Neuron (in vitro differentiated cells): Measurements from ENCODE around the gene LRRC41.
A peak's percentile ranks its signal among the peaks of the same experiment; 100 is the strongest.
"Not testable (repeated sequence)": the region's sequence is repeated elsewhere in the genome, so short reads cannot be mapped to it uniquely, and the experiment has no call there.

Experiments
- H2AFZ ChIP-seq: one replicate; pipeline ENCODE4 v1.6.1; 2013; ENCODE audit warnings: low read depth, mild to moderate bottlenecking, inconsistent platforms, low read length, moderate library complexity
- H3K27me3 ChIP-seq: one replicate; pipeline ENCODE4 v1.6.1; 2013; ENCODE audit warnings: low read length; ENCODE audit not compliant: insufficient read depth
- H3K36me3 ChIP-seq: one replicate; pipeline ENCODE4 v1.6.1; 2013; ENCODE audit warnings: low read length; ENCODE audit not compliant: insufficient read depth
- H3K4me1 ChIP-seq: one replicate; pipeline ENCODE4 v1.6.1; 2013; ENCODE audit warnings: low read length; ENCODE audit not compliant: insufficient read depth
- H3K4me3 ChIP-seq: 2 replicates; pipeline ENCODE4 v1.5.1; 2013; ENCODE audit warnings: mild to moderate bottlenecking, low read length, moderate library complexity
- H3K9me3 ChIP-seq: one replicate; pipeline ENCODE4 v1.6.1; 2013; ENCODE audit warnings: low read length

Gene LRRC41

GRCh38 chr1:46263146-46263545 is 40.3 kb downstream of the LRRC41 start:
- H3K9me3 ChIP-seq = no peaks in the 10 kb centered on the region
- H2AFZ ChIP-seq = no peak overlapping the region
- H3K4me1 ChIP-seq = no peaks in the 10 kb centered on the region
- peaks cover 93% of the 10 kb centered on the region for H3K36me3 ChIP-seq
- no peak overlapping the region for H3K4me3 ChIP-seq
- no peaks in the 10 kb centered on the region for H3K27me3 ChIP-seq

GRCh38 chr1:46262508-46262907 is 40.9 kb downstream of the LRRC41 start:
- Histone ChIP-seq H2AFZ (no peak overlapping the region), H3K27me3 (no peaks in the 10 kb centered on the region), H3K4me3 (no peak overlapping the region), H3K36me3 (peaks cover 91% of the 10 kb centered on the region), H3K4me1 (no peaks in the 10 kb centered on the region), H3K9me3 (no peaks in the 10 kb centered on the region)

GRCh38 chr1:46256523-46256922 is 46.9 kb downstream of the LRRC41 start:
- no peaks in the 10 kb centered on the region for H3K27me3 ChIP-seq
- peaks cover 73% of the 10 kb centered on the region for H3K36me3 ChIP-seq
- H3K4me1 ChIP-seq = no peaks in the 10 kb centered on the region
- H2AFZ ChIP-seq = no peak overlapping the region
- no peaks in the 10 kb centered on the region for H3K9me3 ChIP-seq
- no peak overlapping the region for H3K4me3 ChIP-seq

DNA sequence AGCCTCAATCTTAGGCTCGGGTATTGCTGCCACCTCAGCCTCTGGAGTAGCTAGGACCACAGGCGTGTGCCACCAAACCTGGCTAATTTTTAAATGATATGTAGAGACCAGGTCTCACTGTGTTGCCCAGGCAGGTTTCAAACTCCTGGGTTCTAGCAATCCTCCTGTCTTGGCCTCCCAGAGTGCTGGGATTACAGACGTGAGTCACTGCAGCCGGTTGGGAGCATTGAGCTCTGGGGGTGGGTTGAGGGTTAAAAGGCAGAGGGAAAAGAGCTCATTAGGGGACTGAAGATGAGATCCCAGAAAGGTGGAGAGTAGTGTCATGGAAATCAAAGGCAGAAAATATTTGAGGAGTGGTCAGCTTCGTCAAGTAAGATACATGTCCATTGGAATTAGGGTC is 48.7 kb downstream of the LRRC41 start:
- Histone ChIP-seq H3K27me3 (no peaks in the 10 kb centered on the region), H2AFZ (no peak overlapping the region), H3K9me3 (no peaks in the 10 kb centered on the region), H3K36me3 (peaks cover 67% of the 10 kb centered on the region), H3K4me1 (no peaks in the 10 kb centered on the region), H3K4me3 (no peak overlapping the region)

DNA sequence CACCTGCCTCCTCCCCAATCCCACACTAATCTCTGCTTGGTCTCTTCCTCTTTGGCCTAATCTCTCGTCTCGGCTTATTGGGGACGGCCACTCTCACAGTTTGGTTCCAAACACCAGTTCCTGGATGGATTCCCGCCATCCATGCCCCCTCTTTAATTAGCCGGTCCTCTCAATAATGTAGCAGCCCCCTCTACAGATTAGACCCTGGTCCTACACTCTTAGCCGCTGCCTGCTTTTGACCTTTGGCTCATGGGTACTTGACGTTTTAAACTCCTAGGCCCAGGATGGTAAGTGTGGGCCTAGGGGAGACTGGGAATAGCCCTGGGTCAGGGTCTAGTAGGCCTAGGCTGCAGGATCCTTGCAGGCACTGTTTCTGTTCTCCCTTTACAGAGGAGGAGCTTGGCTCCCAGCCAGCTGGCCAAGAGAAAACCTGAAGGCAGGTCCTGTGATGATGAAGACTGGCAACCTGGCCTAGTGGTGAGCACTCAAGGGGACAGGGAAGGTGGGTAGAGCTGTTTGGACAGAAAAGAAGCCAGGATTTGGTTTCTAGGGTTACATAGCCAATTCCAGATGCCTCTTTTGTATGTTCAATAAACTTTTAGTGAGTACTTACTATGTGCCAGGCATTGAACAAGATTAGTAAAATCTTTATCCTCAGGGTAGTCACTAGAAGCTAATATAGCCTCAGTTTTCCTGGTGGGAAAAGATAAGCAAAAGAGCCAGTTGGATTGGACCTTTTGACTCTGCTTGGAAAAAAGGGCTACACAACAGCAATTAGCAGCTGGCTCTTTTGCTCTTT is 55.1 kb downstream of the LRRC41 start:
- peak overlapping the region; percentile 66 for H3K4me3 ChIP-seq
- peaks cover 21% of the 10 kb centered on the region for H3K4me1 ChIP-seq
- H3K9me3 ChIP-seq = no peaks in the 10 kb centered on the region
- no peak overlapping the region for H2AFZ ChIP-seq
- peaks cover 32% of the 10 kb centered on the region for H3K36me3 ChIP-seq
- H3K27me3 ChIP-seq = no peaks in the 10 kb centered on the region

- peak within 1 kb of the TSS; percentile 95 for H2AFZ ChIP-seq
- H3K4me3 ChIP-seq = peak within 1 kb of the TSS; percentile 86
- H3K9me3 ChIP-seq = peaks cover 3% of the 10 kb centered on the region
- H3K4me1 ChIP-seq = peaks cover 21% of the 10 kb centered on the region
- H3K27me3 ChIP-seq = no peaks in the 10 kb centered on the region
- H3K36me3 ChIP-seq = peaks cover 27% of the 10 kb centered on the region
These were observed 55.8 kb downstream of the LRRC41 start, which contains the start of gene RAD54L for GRCh38 chr1:46247436-46248121. RAD54L (plus strand) TSS chr1:46247763; CDS start chr1:46248406, 643 bp downstream.

GRCh38 chr1:46246548-46247435 is 56.6 kb downstream of the LRRC41 start:
- H3K4me3 ChIP-seq = peak overlapping the region; percentile 86
- peaks cover 3% of the 10 kb centered on the region for H3K9me3 ChIP-seq
- H3K4me1 ChIP-seq = peaks cover 21% of the 10 kb centered on the region
- peaks cover 20% of the 10 kb centered on the region for H3K36me3 ChIP-seq
- H2AFZ ChIP-seq = peak overlapping the region; percentile 95
- no peaks in the 10 kb centered on the region for H3K27me3 ChIP-seq

- peaks cover 21% of the 10 kb centered on the region for H3K4me1 ChIP-seq
- H3K9me3 ChIP-seq, H3K27me3 ChIP-seq, H3K4me3 ChIP-seq: not testable (repeated sequence)
- peak overlapping the region; percentile 95 for H2AFZ ChIP-seq
- peaks cover 14% of the 10 kb centered on the region for H3K36me3 ChIP-seq
These were observed 57.3 kb downstream of the LRRC41 start for GRCh38 chr1:46246136-46246535.

GRCh38 chr1:46244656-46245371 is 58.6 kb downstream of the LRRC41 start:
- Histone ChIP-seq H2AFZ (no peak overlapping the region), H3K4me1 (peaks cover 21% of the 10 kb centered on the region), H3K36me3 (peaks cover 7% of the 10 kb centered on the region), H3K9me3 (peaks cover 3% of the 10 kb centered on the region), H3K4me3 (no peak overlapping the region), H3K27me3 (no peaks in the 10 kb centered on the region)

DNA sequence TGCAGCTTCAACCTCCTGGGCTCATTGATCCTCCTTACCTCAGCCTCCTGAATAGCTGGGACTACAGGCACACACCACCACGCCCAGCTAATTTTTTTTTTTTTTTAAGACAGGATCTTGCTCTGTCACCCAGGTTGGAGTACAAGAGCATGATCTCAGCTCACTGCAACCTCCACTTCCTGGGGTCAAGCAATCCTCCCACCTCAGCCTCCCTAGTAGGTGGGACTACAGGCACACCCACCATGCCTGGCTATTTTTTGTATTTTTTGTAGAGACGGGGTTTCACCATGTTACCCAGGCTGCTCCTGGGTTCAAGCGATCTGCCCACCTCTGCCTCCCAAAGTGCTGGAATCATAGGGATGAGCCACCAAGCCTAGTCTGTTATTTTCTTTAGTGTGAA is 59.6 kb downstream of the LRRC41 start:
- H3K4me1 ChIP-seq = peaks cover 15% of the 10 kb centered on the region
- not testable (repeated sequence) for H3K27me3 ChIP-seq, H3K36me3 ChIP-seq, H2AFZ ChIP-seq, H3K4me3 ChIP-seq, H3K9me3 ChIP-seq

DNA sequence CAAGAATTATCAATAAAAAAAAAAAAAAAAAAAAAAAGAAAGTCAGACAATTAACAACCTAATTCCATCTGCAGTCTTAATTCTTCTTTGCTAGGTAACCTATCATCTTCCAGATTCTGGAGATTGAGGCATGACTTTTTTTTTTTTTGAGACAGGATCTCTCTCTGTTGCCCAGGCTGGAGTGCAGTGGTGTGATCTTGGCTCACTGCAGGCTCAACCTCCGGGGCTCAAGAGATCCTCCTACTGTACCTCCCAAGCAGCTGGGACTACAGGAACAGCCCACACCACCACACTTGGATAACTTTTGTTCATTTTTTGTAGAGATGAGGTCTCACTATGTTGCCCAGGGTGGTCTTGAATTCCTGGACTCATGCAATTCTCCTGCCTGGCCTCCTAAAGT is 60.5 kb downstream of the LRRC41 start:
- peaks cover 3% of the 10 kb centered on the region for H3K9me3 ChIP-seq
- H3K4me1 ChIP-seq = peaks cover 6% of the 10 kb centered on the region
- H2AFZ ChIP-seq = no peak overlapping the region
- no peaks in the 10 kb centered on the region for H3K27me3 ChIP-seq
- no peak overlapping the region for H3K4me3 ChIP-seq
- H3K36me3 ChIP-seq = no peaks in the 10 kb centered on the region

DNA sequence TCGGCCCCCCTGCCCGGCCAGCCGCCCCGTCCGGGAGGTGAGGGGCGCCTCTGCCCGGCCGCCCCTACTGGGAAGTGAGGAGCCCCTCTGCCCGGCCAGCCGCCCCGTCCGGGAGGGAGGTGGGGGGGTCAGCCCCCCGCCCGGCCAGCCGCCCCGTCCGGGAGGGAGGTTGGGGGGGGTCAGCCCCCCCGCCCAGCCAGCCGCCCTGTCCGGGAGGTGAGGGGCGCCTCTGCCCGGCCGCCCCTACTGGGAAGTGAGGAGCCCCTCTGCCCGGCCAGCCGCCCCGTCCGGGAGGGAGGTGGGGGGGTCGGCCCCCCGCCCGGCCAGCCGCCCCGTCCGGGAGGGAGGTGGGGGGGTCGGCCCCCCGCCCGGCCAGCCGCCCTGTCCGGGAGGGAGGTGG is 61.7 kb downstream of the LRRC41 start:
- H3K4me3 ChIP-seq, H3K36me3 ChIP-seq, H3K9me3 ChIP-seq, H3K27me3 ChIP-seq, H3K4me1 ChIP-seq, H2AFZ ChIP-seq: not testable (repeated sequence)
